CD8-positive, alpha-beta memory T cell (primary cell): ENCODE measurements around the gene IL36B. TPM values are rescaled to one million over a fixed set of nuclear protein-coding genes. Genes with fewer than 3 reads are reported as not detected.
A peak's percentile ranks its signal among the peaks of the same experiment; 100 is the strongest.

Experiments
- CTCF ChIA-PET: fragments of 350-600 bp; sonication (Branson Sonifier 250); formaldehyde crosslinking; loops from one replicate; lab custom pipeline; 2021; ENCODE audit warnings: antibody characterized with exemption; lab: Charles Lee
- POLR2A ChIA-PET: fragments of 350-600 bp; sonication (Branson Sonifier 250); formaldehyde crosslinking; loops from one replicate; lab custom pipeline; 2021; ENCODE audit warnings: antibody characterized with exemption; lab: Charles Lee
- DNase-seq, 5 donors: peaks; one replicate each; pipeline versions ENCODE4 v3.0.0 to v3.0.0-alpha.2; 2020 to 2022; ENCODE audit warnings: mixed read lengths in 1 of 5
- H3K27ac ChIP-seq: one replicate; pipeline ENCODE4 v1.7.0; 2013; ENCODE audit warnings: low read depth, mild to moderate bottlenecking, low read length, moderate library complexity
- H3K27me3 ChIP-seq: 2 replicates; pipeline ENCODE4 v1.7.0; 2013; ENCODE audit warnings: low read length, mild to moderate bottlenecking; ENCODE audit not compliant: insufficient read depth, poor library complexity, severe bottlenecking
- H3K36me3 ChIP-seq: 2 replicates; pipeline ENCODE4 v1.7.0; 2013; ENCODE audit warnings: mild to moderate bottlenecking, low read length, moderate library complexity; ENCODE audit not compliant: insufficient read depth
- H3K4me1 ChIP-seq: 2 replicates; pipeline ENCODE4 v1.7.0; 2013; ENCODE audit warnings: mild to moderate bottlenecking, low read length, moderate library complexity; ENCODE audit not compliant: insufficient read depth
- H3K4me3 ChIP-seq: 2 replicates; pipeline ENCODE4 v1.7.0; 2013; ENCODE audit warnings: mild to moderate bottlenecking, low read length
- H3K9me3 ChIP-seq: 2 replicates; pipeline ENCODE4 v1.7.0; 2013; ENCODE audit warnings: mild to moderate bottlenecking, low read length
- H3K27ac Mint-ChIP-seq, 8 donors: one replicate each; pipeline ENCODE4 v1.8.0; 2020 to 2021; ENCODE audit warnings: mixed read lengths in 8 of 8, mild to moderate bottlenecking in 6 of 8, inconsistent platforms in 3 of 8, moderate library complexity in 3 of 8
- H3K27me3 Mint-ChIP-seq, 2 donors: one replicate each; pipeline ENCODE4 v1.8.0; 2020 to 2021; ENCODE audit warnings: mixed read lengths in 2 of 2, mild to moderate bottlenecking in 1 of 2, moderate library complexity in 1 of 2
- H3K36me3 Mint-ChIP-seq, 3 donors: one replicate each; pipeline ENCODE4 v1.8.0; 2020 to 2021; ENCODE audit warnings: mixed read lengths in 3 of 3, inconsistent platforms in 1 of 3, mild to moderate bottlenecking in 1 of 3
- H3K4me1 Mint-ChIP-seq, 3 donors: one replicate each; pipeline ENCODE4 v1.8.0; 2020 to 2021; ENCODE audit warnings: mixed read lengths in 3 of 3, inconsistent platforms in 1 of 3, mild to moderate bottlenecking in 1 of 3
- H3K4me3 Mint-ChIP-seq, 7 donors: one replicate each; pipeline ENCODE4 v1.8.0; 2020 to 2021; ENCODE audit warnings: mixed read lengths in 7 of 7, mild to moderate bottlenecking in 6 of 7, moderate library complexity in 4 of 7, inconsistent platforms in 2 of 7
- H3K9me3 Mint-ChIP-seq, 5 donors: one replicate each; pipeline ENCODE4 v1.8.0; 2020 to 2022; ENCODE audit warnings: mixed read lengths in 5 of 5, mild to moderate bottlenecking in 3 of 5, moderate library complexity in 2 of 5, inconsistent platforms in 1 of 5
- polyA plus RNA-seq: library from polyadenylated mRNA; unstranded; fragments of 300-500 nt; fragmentation: Illumina TruSeq; gene quantifications from one replicate; pipeline ENCODE4 v1.2.3, GENCODE V29; 2021
- total RNA-seq, 2 experiments: library from RNA; stranded (reverse); gene quantifications; one replicate each; pipeline ENCODE4 v1.2.3, GENCODE V29; 2021

Gene IL36B
- total and polyA plus RNA-seq, 3 experiments from 2014 or later, result not detected

DNA sequence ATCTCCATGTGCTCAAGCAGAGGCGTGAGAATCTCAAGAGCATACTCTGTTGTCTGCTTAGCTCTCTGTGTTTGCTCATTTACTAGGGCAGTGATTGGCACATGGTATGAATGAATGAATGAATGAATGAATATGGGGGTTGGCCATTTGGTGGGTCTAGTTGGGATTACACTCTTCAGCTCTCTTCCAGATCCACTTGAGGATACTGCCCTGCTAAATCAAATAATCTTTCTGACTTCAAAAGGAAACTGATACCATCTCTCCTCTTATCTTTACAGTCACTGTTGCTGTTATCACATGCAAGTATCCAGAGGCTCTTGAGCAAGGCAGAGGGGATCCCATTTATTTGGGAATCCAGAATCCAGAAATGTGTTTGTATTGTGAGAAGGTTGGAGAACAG is 72.9 kb downstream of the IL36B start:
- CTCF ChIA-PET, result interaction anchor here (0.7 kb wide), 1 partner anchor 159 kb away, joined by 3 read pairs; no protein-coding TSS in a partner anchor
- no peaks in the 10 kb centered on the region for H3K9me3 Mint-ChIP-seq

DNA sequence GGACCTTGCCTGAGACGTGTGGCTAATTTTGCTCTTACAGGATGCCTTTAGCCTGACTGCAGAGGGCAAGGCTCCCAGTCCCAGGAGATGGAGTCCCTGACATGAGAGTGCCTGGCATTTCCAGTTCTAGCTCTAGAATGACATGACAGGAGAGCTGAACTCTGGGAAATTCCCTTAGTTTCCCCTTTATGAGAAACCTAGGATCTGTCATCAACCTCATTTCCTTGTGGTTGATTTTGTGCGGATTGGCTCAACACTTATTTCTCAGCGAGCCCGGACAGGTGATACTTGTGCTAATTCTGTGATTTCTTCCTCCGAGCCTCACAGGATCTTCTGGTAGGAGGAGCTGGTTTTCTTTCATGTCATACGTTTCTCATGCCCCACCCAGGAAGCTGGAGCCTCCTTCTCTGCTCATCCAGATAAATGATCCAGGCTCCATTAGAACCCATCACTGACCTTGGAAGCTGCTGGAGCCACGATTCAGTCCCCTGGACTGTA is 75.1 kb downstream of the IL36B start, which contains the start of gene IL36G:
TSS of gene IL36G (plus strand) at position 448 of the 498 bp plus-strand sequence. CDS start 633 bp downstream, outside the sequence.
- H3K9me3 ChIP-seq, result no peaks in the 10 kb centered on the region
- H3K9me3 Mint-ChIP-seq, result peaks cover 0 to 2% (median 0%) of the 10 kb centered on the region in 5 donors
- no peak within 1 kb of the TSS for H3K27ac ChIP-seq
- DNase-seq, result no peak
- H3K27ac Mint-ChIP-seq, result peak within 1 kb of the TSS in 2 of 8 donors; percentile 8 to 49
- no peaks in the 10 kb centered on the region for H3K36me3 Mint-ChIP-seq
- peaks cover 14% of the 10 kb centered on the region for H3K4me1 ChIP-seq
- peaks cover 5 to 17% of the 10 kb centered on the region in 2 donors for H3K27me3 Mint-ChIP-seq
- peak within 1 kb of the TSS in 1 of 7 donors; percentile 42 for H3K4me3 Mint-ChIP-seq
- CTCF ChIA-PET, result interaction anchor here (1.9 to 2.2 kb wide), 2 partner anchors 10 to 18 kb away, joined by 4 to 8 read pairs; no protein-coding TSS in a partner anchor
- POLR2A ChIA-PET, result no interaction called here
- no peak within 1 kb of the TSS for H3K4me3 ChIP-seq
- peaks cover 3 to 12% (median 11%) of the 10 kb centered on the region in 3 donors for H3K4me1 Mint-ChIP-seq
- no peaks in the 10 kb centered on the region for H3K27me3 ChIP-seq
- no peaks in the 10 kb centered on the region for H3K36me3 ChIP-seq

More for the DNA sequence above, 72.9 kb downstream of the IL36B start:
- Mint-ChIP-seq H3K4me1 (peaks cover 5 to 13% (median 13%) of the 10 kb centered on the region in 3 donors), H3K36me3 (no peaks in the 10 kb centered on the region), H3K4me3 (no peak overlapping the region), H3K27me3 (peaks cover 5 to 15% of the 10 kb centered on the region in 2 donors), H3K27ac (no peak overlapping the region)
- H3K27me3 ChIP-seq, result no peaks in the 10 kb centered on the region
- POLR2A ChIA-PET, result no interaction called here
- no peak overlapping the region for H3K27ac ChIP-seq
- no peaks in the 10 kb centered on the region for H3K9me3 ChIP-seq
- H3K4me1 ChIP-seq, result peaks cover 19% of the 10 kb centered on the region
- no peak overlapping the region for H3K4me3 ChIP-seq
- no peaks in the 10 kb centered on the region for H3K36me3 ChIP-seq
- no peak for DNase-seq

Other genes starting within 250 kb of the IL36B start
- not detected for gene IL1B, start 216.1 kb downstream of the IL36B start, total RNA-seq
- not detected for gene IL1B, start 216.1 kb downstream of the IL36B start, polyA plus RNA-seq
- gene IL37, start 141.7 kb downstream of the IL36B start, total RNA-seq, result not detected
- not detected for gene IL37, start 141.7 kb downstream of the IL36B start, polyA plus RNA-seq
- not detected for gene IL36G, start 74.9 kb downstream of the IL36B start, total RNA-seq
- not detected for gene IL36G, start 74.9 kb downstream of the IL36B start, polyA plus RNA-seq
- gene IL36A, start 47.4 kb downstream of the IL36B start, total RNA-seq, result not detected
- gene IL36A, start 47.4 kb downstream of the IL36B start, polyA plus RNA-seq, result not detected
- not detected for gene IL36RN, start 6.3 kb upstream of the IL36B start, total RNA-seq
- not detected for gene IL36RN, start 6.3 kb upstream of the IL36B start, polyA plus RNA-seq
- gene IL1F10, start 15.1 kb upstream of the IL36B start, total RNA-seq, result not detected
- not detected for gene IL1F10, start 15.1 kb upstream of the IL36B start, polyA plus RNA-seq
- 1 to 10 TPM; 1.2 to 2.3 TPM for gene IL1RN, start 74.7 kb upstream of the IL36B start, total RNA-seq
- not detected for gene IL1RN, start 74.7 kb upstream of the IL36B start, polyA plus RNA-seq
- 100 to 1,000 TPM; 192 to 193 TPM for gene PSD4, start 121.1 kb upstream of the IL36B start, total RNA-seq
- 42.1 TPM for gene PSD4, start 121.1 kb upstream of the IL36B start, polyA plus RNA-seq
- 1 to 10 TPM; 2.3 TPM for gene PAX8, start 226.1 kb upstream of the IL36B start, total RNA-seq
- gene PAX8, start 226.1 kb upstream of the IL36B start, polyA plus RNA-seq, result 0.97 TPM